Psoas muscle (tissue), 8 donors: Measurements from ENCODE around the gene THADA. TPM values are rescaled to one million over a fixed set of nuclear protein-coding genes. Genes with fewer than 3 reads are reported as not detected.

Source experiments
- ATAC-seq, 4 donors: fragments of 200-7000 bp; cut with Tn5 transposase; one replicate each; pipeline ENCODE4 v1.9.1; 2020; ENCODE audit warnings: moderate library complexity in 3 of 4, mild to moderate bottlenecking in 2 of 4
- DNase-seq, 2 donors: peaks; one replicate each; pipeline ENCODE4 v3.0.0-alpha.2; 2020
- H3K27ac ChIP-seq: fragments of 200-600 bp; one replicate; pipeline ENCODE4 v1.8.0; 2022
- H3K27me3 ChIP-seq, 3 donors: fragments of 200-600 bp in 1 of 3; one replicate each; pipeline versions ENCODE4 v1.6.1 to v1.8.0; 2013 to 2022; ENCODE audit warnings: low read length in 2 of 3, mild to moderate bottlenecking in 2 of 3, moderate library complexity in 1 of 3; ENCODE audit not compliant: insufficient read depth in 3 of 3
- H3K36me3 ChIP-seq, 2 donors: fragments of 200-600 bp in 1 of 2; one replicate each; pipeline versions ENCODE4 v1.6.1 to v1.8.0; 2013 to 2022; ENCODE audit warnings: low read depth in 1 of 2, mild to moderate bottlenecking in 1 of 2, moderate library complexity in 1 of 2; ENCODE audit not compliant: insufficient read depth in 1 of 2
- H3K4me1 ChIP-seq: fragments of 200-600 bp; one replicate; pipeline ENCODE4 v1.8.0; 2022
- H3K4me3 ChIP-seq: fragments of 200-600 bp; one replicate; pipeline ENCODE4 v1.8.0; 2022; ENCODE audit warnings: mild to moderate bottlenecking
- H3K9me3 ChIP-seq: fragments of 200-600 bp; one replicate; pipeline ENCODE4 v1.8.0; 2022
- WGBS, 3 donors: extraction: QIAGEN DNeasy Blood & Tissue Kit; methylation state at CpG; one replicate each; pipeline versions ENCODE4 v1.1.6 to v1.1.7; 2013; 5-methylcytosine and 5-hydroxymethylcytosine counted together
- intact Hi-C, 2 donors: fragments of 100-400 bp; cut with DNase I; formaldehyde crosslinking; loops; one replicate each; pipeline versions ENCODE4 v1.11.0 to v1.14.2; 2022
- polyA plus RNA-seq, 3 donors: library from polyadenylated mRNA; stranded (reverse); fragments of 200-250 nt; gene quantifications; one replicate each; pipeline ENCODE4 v1.2.3, GENCODE V29; 2013
- total RNA-seq, 4 donors: library from RNA; stranded (reverse); fragmentation: NEBNext Ultra II Directional in 2 of 4; extraction: Animal tissue kit (Norgen Biotek cat#: 25700) in 2 of 4; gene quantifications; one replicate each; pipeline versions ENCODE4 v1.2.1 to v1.2.4, GENCODE V29; 2021 to 2023
- TF ChIP-seq, protein P1 (sequence below): fragments of 200-600 bp; IDR thresholded peaks from one replicate; pipeline ENCODE4 v1.8.0; 2022; ENCODE audit warnings: antibody characterized with exemption
- donor health status: healthy with polysubstance abuse.
- donor health status: DM: no; HTN: no; CAD: no; lungs with moderate emphysema.
- donor health status: Bipolar disorder and iron deficiency.
- donor health status: healthy.
- donor health status: DM: yes; HTN: yes; CAD: no.
- donor health status: DM: no; HTN: no; CAD: no.
- donor health status: DM: no; HTN: no; CAD: no.
- donor health status: DM: yes; HTN: yes; CAD: no.

The THADA gene
- total and polyA plus RNA-seq, 7 donors: 8.1 to 17.4 (median 11.6) TPM

DNA sequence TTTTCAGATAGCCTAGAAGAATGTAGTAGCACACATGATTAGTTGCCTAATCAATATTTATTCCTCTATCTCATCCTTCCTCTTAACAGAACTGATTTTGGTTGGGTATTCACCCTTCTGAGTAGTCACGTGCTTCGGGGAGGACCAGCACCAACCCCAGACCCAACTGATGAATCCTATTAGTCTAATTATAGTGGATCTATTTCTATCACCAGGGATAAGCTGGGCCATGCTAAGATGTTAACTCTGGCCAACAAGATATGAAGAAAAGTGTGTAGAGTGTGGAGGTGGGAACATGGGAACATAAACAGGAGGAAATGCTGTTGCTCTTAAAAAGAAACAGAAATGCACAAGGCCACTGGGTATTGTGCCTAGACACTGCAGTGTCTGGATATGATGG, 119.9 kb downstream of the THADA start:
- no peaks in the 10 kb centered on the region for H3K36me3 ChIP-seq
- H3K4me1 ChIP-seq: peaks cover 21% of the 10 kb centered on the region
- TF ChIP-seq, protein P1, sequence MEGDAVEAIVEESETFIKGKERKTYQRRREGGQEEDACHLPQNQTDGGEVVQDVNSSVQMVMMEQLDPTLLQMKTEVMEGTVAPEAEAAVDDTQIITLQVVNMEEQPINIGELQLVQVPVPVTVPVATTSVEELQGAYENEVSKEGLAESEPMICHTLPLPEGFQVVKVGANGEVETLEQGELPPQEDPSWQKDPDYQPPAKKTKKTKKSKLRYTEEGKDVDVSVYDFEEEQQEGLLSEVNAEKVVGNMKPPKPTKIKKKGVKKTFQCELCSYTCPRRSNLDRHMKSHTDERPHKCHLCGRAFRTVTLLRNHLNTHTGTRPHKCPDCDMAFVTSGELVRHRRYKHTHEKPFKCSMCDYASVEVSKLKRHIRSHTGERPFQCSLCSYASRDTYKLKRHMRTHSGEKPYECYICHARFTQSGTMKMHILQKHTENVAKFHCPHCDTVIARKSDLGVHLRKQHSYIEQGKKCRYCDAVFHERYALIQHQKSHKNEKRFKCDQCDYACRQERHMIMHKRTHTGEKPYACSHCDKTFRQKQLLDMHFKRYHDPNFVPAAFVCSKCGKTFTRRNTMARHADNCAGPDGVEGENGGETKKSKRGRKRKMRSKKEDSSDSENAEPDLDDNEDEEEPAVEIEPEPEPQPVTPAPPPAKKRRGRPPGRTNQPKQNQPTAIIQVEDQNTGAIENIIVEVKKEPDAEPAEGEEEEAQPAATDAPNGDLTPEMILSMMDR: no peak
- 75 to 90% (median 76%) methylated on average over 2 of the region's 2 CpGs for WGBS, 3 donors
- DNase-seq (no peak), ATAC-seq (no peak)
- H3K4me3 ChIP-seq: no peak overlapping the region
- no peak overlapping the region for H3K27ac ChIP-seq
- no peaks in the 10 kb centered on the region for H3K27me3 ChIP-seq
- intact Hi-C loops: no loop called here
- H3K9me3 ChIP-seq: no peaks in the 10 kb centered on the region

DNA sequence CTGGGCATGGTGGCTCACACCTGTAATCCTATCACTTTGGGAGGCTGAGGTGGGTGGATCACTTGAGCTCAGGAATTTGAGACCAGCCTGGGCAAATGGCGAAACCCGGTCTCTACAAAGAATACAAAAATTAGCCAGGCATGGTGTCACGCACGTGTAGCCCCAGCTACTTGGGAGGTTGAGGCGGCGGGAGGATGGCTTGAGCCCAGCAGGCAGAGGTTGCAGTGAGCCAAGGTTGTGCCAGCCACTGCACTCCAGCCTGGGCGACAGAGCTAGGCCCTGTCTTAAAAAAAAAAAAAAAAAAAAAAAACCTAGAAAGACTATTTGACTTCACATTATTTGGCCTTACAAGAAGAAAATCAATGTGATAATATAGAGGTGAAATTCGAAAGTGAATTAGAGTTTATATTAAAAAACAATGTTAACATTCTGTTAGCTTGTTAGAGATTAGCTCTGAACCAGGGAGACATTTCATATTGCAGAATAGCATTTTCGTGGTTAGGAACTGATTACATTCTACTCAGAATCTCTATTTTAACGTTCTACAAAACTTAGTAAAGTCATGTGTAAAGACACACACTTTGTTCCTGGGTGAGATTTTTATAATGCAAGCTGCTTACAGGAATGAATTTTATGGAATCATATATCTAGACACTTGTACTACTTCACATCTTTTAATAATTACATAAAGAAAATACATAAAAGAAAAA, 120.5 kb downstream of the THADA start:
- no peak for ATAC-seq
- intact Hi-C loops: no loop called here
- H3K4me3 ChIP-seq: no peak overlapping the region

DNA sequence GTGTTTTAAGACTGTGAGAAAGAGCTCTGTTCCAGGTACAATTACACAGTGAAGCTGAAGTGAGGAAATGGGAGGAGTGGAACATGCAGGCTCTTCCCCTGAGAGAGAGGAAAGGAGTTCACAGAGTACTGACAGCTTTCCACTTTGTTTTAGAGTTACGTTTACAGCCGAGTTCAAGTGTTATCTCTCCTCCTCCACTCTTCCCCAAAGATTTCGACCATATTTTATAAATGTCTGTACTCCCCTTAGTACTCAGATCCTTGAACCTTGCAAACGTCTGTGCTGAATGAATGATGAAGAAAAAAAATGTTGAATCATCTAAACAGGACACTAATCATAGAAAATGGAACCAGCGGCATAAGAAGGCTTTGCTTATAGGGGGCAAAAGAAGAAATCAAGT, 121.6 kb downstream of the THADA start:
- TF ChIP-seq, protein P1: no peak
- Histone ChIP-seq H3K36me3 (no peaks in the 10 kb centered on the region), H3K4me1 (peaks cover 21% of the 10 kb centered on the region), H3K9me3 (no peaks in the 10 kb centered on the region), H3K27ac (no peak overlapping the region), H3K4me3 (no peak overlapping the region), H3K27me3 (no peaks in the 10 kb centered on the region)
- WGBS, 3 donors: 73 to 87% (median 78%) methylated on average over 5 of the region's 5 CpGs
- ATAC-seq: no peak
- intact Hi-C loops: no loop called here
- DNase-seq: no peak

More for the DNA sequence above, 120.5 kb downstream of the THADA start:
- Histone ChIP-seq H3K27ac (no peak overlapping the region), H3K9me3 (no peaks in the 10 kb centered on the region), H3K27me3 (no peaks in the 10 kb centered on the region), H3K4me1 (peaks cover 21% of the 10 kb centered on the region), H3K36me3 (no peaks in the 10 kb centered on the region)
- WGBS, 3 donors: 89 to 95% (median 92%) methylated on average over 10 of the region's 10 CpGs
- TF ChIP-seq, protein P1: no peak
- DNase-seq: no peak

DNA sequence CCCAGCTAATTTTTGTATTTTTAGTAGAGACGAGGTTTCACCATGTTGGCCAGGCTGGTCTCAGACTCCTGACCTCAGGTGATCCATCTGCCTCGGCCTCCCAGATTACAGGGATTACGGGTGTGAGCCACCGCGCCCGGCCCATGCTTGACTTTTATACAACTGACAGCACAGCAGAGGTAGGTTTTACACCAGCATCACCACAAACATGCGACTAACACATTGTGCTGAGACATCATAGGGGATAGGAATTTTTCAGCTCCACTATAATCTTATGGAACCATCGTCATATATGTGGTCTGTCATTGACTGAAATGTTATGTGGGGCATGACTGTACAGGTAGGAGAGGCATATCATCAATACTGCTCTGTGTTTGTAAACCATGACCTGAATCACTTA, 122.1 kb downstream of the THADA start:
- TF ChIP-seq, protein P1: no peak
- ATAC-seq: no peak
- H3K27ac ChIP-seq: no peak overlapping the region
- peaks cover 18% of the 10 kb centered on the region for H3K4me1 ChIP-seq
- no peak for DNase-seq
- H3K9me3 ChIP-seq: no peaks in the 10 kb centered on the region
- 86 to 95% (median 88%) methylated on average over 8 of the region's 8 CpGs for WGBS, 3 donors
- intact Hi-C loops: no loop called here
- H3K36me3 ChIP-seq: no peaks in the 10 kb centered on the region
- H3K4me3 ChIP-seq: no peak overlapping the region
- no peaks in the 10 kb centered on the region for H3K27me3 ChIP-seq
